Measurements from ENCODE around the gene FHOD3.

- TF ChIP-seq NFIC (IDR thresholded peaks at IDR 0.05) (no peak), REST (IDR thresholded peaks at IDR 0.05; ENCODE audit: low read depth) (no peak), TAF1 (IDR thresholded peaks at IDR 0.05; ENCODE audit: low read depth) (no peak), MAX (IDR thresholded peaks at IDR 0.05) (no peak), RAD21 (IDR thresholded peaks at IDR 0.05; ENCODE audit: low read depth) (no peak)
Measured at GRCh38 chr18:36702401-36703013, 405.0 kb downstream of the FHOD3 start.

Measured in Ishikawa (cell line).